Breast epithelium (tissue), 4 donors: ENCODE measurements around the gene CCDC74A. TPM values are rescaled to one million over a fixed set of nuclear protein-coding genes. Genes with fewer than 3 reads are reported as not detected.
"Not testable (repeated sequence)": the region's sequence is repeated elsewhere in the genome, so short reads cannot be mapped to it uniquely, and the experiment has no call there.

ENCODE experiments used
- DNase-seq, 2 donors: peaks; one replicate each; pipeline ENCODE4 v3.0.0-alpha.2; 2019; ENCODE audit warnings: low spot score in 2 of 2
- H3K27ac ChIP-seq, 2 donors: fragments of 200-600 bp; sonication (generic) in 1 of 2; one replicate each; pipeline ENCODE4 v1.5.1; 2016 to 2019; ENCODE audit warnings: mild to moderate bottlenecking in 1 of 2
- H3K27me3 ChIP-seq, 2 donors: fragments of 200-600 bp; sonication (generic) in 1 of 2; one replicate each; pipeline versions ENCODE4 v1.5.1 to v1.6.0; 2017 to 2019; ENCODE audit warnings: control low read depth in 1 of 2, mild to moderate bottlenecking in 1 of 2
- H3K36me3 ChIP-seq: fragments of 200-600 bp; one replicate; pipeline ENCODE4 v1.5.1; 2019
- H3K4me1 ChIP-seq, 2 donors: fragments of 200-600 bp; sonication (generic); one replicate each; pipeline ENCODE4 v1.5.1; 2016 to 2019; ENCODE audit warnings: control low read depth in 1 of 2
- H3K4me3 ChIP-seq, 3 donors: fragments of 200-600 bp; sonication (generic); 1 replicate in 2 of 3; 2 replicates in 1 of 3; pipeline ENCODE4 v1.5.1; 2016 to 2019; ENCODE audit warnings: mild to moderate bottlenecking in 3 of 3, moderate library complexity in 2 of 3
- H3K9me3 ChIP-seq, 2 donors: fragments of 200-600 bp; sonication (generic) in 1 of 2; one replicate each; pipeline ENCODE4 v1.5.1; 2016 to 2019; ENCODE audit warnings: control low read depth in 1 of 2
- POLR2A ChIP-seq: fragments of 450-650 bp; IDR thresholded peaks from one replicate; pipeline ENCODE4 v1.6.1; 2016; ENCODE audit warnings: antibody characterized with exemption, mild to moderate bottlenecking, moderate library complexity
- POLR2AphosphoS5 ChIP-seq, 3 donors: sonication (generic); formaldehyde crosslinking; IDR thresholded peaks; one replicate each; pipeline ENCODE4 v1.6.1; 2017; ENCODE audit warnings: antibody characterized with exemption in 3 of 3
- intact Hi-C: fragments of 100-400 bp; cut with DNase I; formaldehyde crosslinking; loops from one replicate; pipeline ENCODE4 v1.15.1; 2023; ENCODE audit warnings: low total_unique reads
- total RNA-seq, 3 donors: library from RNA; depleted of rRNA; stranded (reverse); fragments of >200 nt; gene quantifications; one replicate each; pipeline ENCODE4 v1.1.0, GENCODE V29; 2016
- TF ChIP-seq, protein P1 (sequence below), 3 donors: fragments of 450-650 bp; IDR thresholded peaks; one replicate each; pipeline ENCODE4 v1.5.1; 2016 to 2017; ENCODE audit warnings: antibody characterized with exemption in 3 of 3, mild to moderate bottlenecking in 3 of 3, moderate library complexity in 3 of 3

The CCDC74A gene
- total RNA-seq, 3 donors from 2014 or later: 8.2 to 100 (median 61.3) TPM

DNA sequence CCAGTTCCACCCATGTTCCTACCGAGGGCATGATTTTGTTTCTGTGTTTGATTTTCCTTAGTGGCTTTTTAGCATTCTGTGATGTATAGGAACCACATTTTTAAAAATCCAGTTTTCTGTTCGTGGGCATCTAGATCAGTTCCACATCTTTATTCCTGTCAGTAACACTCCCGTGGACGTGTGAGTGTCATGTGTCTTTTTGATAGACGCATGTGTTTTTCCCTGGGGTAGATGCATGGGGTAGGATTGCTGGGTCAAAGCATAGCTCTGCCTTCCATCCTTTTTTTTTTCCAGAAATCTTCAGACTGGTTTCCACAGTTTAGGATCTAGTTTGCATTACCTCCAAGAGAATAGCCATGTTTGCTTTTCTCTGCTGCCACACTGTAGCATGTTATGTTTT is 38.7 kb downstream of the CCDC74A start:
- Histone ChIP-seq H3K36me3 (no peaks in the 10 kb centered on the region), H3K27ac (no peak overlapping the region), H3K27me3 (no peaks in the 10 kb centered on the region), H3K4me1 (no peaks in the 10 kb centered on the region), H3K4me3 (no peak overlapping the region), H3K9me3 (no peaks in the 10 kb centered on the region)
- TF ChIP-seq POLR2A (no peak), POLR2AphosphoS5 (IDR thresholded peaks at IDR 0.05) (no peak)
- TF ChIP-seq, protein P1, sequence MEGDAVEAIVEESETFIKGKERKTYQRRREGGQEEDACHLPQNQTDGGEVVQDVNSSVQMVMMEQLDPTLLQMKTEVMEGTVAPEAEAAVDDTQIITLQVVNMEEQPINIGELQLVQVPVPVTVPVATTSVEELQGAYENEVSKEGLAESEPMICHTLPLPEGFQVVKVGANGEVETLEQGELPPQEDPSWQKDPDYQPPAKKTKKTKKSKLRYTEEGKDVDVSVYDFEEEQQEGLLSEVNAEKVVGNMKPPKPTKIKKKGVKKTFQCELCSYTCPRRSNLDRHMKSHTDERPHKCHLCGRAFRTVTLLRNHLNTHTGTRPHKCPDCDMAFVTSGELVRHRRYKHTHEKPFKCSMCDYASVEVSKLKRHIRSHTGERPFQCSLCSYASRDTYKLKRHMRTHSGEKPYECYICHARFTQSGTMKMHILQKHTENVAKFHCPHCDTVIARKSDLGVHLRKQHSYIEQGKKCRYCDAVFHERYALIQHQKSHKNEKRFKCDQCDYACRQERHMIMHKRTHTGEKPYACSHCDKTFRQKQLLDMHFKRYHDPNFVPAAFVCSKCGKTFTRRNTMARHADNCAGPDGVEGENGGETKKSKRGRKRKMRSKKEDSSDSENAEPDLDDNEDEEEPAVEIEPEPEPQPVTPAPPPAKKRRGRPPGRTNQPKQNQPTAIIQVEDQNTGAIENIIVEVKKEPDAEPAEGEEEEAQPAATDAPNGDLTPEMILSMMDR (IDR thresholded peaks at IDR 0.05): no peak
- DNase-seq: no peak
- intact Hi-C loops: no loop called here

DNA sequence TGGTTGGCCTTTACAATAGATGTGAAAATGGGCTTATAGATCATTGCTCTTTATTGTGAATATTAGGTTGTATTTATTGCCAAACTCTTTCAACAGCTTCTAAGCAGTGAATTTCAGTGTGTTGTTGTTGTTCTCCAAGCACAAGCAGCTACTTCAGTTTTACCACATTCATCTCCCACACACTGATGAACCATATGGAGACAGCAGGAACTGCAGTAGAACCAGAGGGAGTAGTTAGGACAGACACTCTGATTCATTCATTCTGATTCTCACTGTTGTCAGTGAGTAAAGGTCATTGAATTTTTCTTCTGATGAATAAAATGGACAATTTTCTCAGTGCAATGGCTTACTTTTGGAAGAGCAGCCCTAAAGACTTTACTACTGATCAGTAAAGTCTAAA is 40.2 kb downstream of the CCDC74A start:
- no peaks in the 10 kb centered on the region for H3K36me3 ChIP-seq
- no peak overlapping the region for H3K4me3 ChIP-seq
- no peaks in the 10 kb centered on the region for H3K4me1 ChIP-seq
- H3K9me3 ChIP-seq: no peaks in the 10 kb centered on the region
- DNase-seq: no peak
- no peak overlapping the region for H3K27ac ChIP-seq
- TF ChIP-seq, protein P1 (IDR thresholded peaks at IDR 0.05): no peak
- TF ChIP-seq POLR2AphosphoS5 (IDR thresholded peaks at IDR 0.05) (no peak), POLR2A (no peak)
- no peaks in the 10 kb centered on the region for H3K27me3 ChIP-seq
- intact Hi-C loops: no loop called here

DNA sequence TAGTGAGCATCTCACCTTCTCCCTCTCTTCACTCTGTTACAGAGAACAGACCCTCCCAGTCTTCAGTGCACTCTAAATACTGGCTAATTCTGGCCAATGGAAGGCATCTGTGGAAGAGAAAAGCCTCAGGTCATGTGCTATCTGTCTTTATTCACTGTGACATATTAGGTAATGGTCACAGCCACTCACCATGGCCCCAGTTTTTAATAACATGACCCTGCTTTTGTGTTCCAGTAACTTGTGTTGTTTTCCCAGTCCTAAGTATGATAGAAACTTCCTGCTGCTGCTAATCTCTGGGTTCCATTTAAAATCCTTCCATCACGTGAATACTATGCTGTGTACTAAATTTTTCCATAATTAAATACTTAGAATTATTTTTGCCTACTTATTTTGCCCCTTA is 40.7 kb downstream of the CCDC74A start:
- H3K4me3 ChIP-seq, H3K4me1 ChIP-seq, DNase-seq, H3K9me3 ChIP-seq, H3K36me3 ChIP-seq, H3K27me3 ChIP-seq, H3K27ac ChIP-seq, intact Hi-C loops: not testable (repeated sequence)

DNA sequence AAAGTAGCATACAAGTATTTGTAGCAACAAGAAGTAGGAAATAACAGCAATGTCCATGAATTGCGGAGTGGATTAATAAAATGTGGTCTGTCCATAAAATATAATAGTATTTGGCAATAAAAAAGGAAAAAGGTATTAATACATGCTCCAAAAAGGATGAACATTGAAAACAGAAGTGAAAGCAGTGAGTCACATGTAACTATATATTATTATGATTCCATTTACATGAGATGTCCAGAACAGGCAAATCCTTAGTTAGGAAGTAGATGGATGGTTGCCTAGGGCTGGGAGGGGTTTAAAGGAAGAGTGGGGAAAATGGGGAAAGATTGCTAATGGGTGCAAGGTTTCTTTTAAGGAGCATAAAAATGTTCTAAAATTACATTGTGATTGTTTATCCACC is 44.5 kb downstream of the CCDC74A start:
- TF ChIP-seq POLR2AphosphoS5 (IDR thresholded peaks at IDR 0.05) (no peak), POLR2A (no peak)
- TF ChIP-seq, protein P1 (IDR thresholded peaks at IDR 0.05): no peak
- H3K4me3 ChIP-seq: no peak overlapping the region
- H3K36me3 ChIP-seq: no peaks in the 10 kb centered on the region
- H3K4me1 ChIP-seq: no peaks in the 10 kb centered on the region
- H3K27ac ChIP-seq: no peak overlapping the region
- no peak for DNase-seq
- no peaks in the 10 kb centered on the region for H3K27me3 ChIP-seq
- H3K9me3 ChIP-seq: no peaks in the 10 kb centered on the region
- intact Hi-C loops: no loop called here

DNA sequence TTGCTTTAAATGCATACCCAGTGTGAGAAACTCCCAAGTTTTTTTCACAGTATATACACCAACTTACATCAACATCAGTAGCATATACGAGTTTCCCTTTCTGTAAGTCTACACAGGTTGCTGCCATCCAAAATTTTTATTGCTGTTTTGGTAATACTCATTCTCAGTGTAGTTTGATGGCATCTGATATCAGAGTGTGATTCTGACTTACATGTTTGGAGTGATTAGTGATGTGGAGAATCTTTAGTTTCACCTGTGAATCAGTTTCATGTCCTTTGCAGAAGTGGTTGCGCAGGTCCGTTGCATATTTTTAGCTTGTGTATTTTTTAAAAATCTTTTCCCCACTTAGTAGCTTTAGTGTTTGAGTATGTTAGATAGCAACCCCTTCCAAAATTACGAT is 50.1 kb downstream of the CCDC74A start:
- no peaks in the 10 kb centered on the region for H3K9me3 ChIP-seq
- H3K27me3 ChIP-seq: no peaks in the 10 kb centered on the region
- no peak overlapping the region for H3K27ac ChIP-seq
- no peak for DNase-seq
- H3K4me3 ChIP-seq: no peak overlapping the region
- intact Hi-C loops: no loop called here
- H3K36me3 ChIP-seq: no peaks in the 10 kb centered on the region
- TF ChIP-seq POLR2AphosphoS5 (IDR thresholded peaks at IDR 0.05) (no peak), POLR2A (no peak)
- TF ChIP-seq, protein P1 (IDR thresholded peaks at IDR 0.05): no peak
- no peaks in the 10 kb centered on the region for H3K4me1 ChIP-seq

DNA sequence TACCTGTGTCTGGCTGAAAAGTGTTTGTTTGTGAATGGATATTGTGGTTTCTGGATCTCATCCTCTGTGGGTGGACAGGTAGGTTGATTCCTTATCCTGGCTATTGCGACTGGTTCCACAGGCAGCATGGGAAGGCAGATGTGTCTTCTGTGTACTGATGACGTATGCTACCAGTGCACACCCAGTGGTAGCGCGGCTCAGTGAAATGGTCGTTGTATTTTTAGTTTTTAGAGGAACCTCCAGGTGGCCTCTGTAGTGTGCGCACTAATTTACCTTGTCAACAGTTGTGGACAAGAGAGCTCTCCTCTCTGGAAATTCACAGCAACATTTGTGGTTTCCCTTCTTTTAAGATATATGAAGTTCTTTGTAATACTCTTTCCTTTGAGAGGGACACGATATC is 52.5 kb downstream of the CCDC74A start:
- H3K27ac ChIP-seq: no peak overlapping the region
- no peak overlapping the region for H3K4me3 ChIP-seq
- H3K9me3 ChIP-seq: no peaks in the 10 kb centered on the region
- TF ChIP-seq POLR2AphosphoS5 (IDR thresholded peaks at IDR 0.05): no peak
- TF ChIP-seq, protein P1 (IDR thresholded peaks at IDR 0.05): no peak
- no peak for TF ChIP-seq POLR2A
- H3K27me3 ChIP-seq: no peaks in the 10 kb centered on the region
- H3K4me1 ChIP-seq: no peaks in the 10 kb centered on the region
- intact Hi-C loops: no loop called here
- no peaks in the 10 kb centered on the region for H3K36me3 ChIP-seq
- no peak for DNase-seq
